Prostate gland (tissue), 2 donors: ENCODE data around the gene FDPS.

Experiments
- CTCF ChIP-seq, 4 experiments: fragments of 200-600 bp in 2 of 4; fragments of 450-650 bp in 2 of 4; sonication (generic) in 2 of 4; IDR thresholded peaks; 1 replicate in 3 of 4; 2 replicates in 1 of 4; pipeline ENCODE4 v1.5.1; 2016 to 2019; ENCODE audit warnings: antibody characterized with exemption in 4 of 4, mild to moderate bottlenecking in 2 of 4, moderate library complexity in 2 of 4
- POLR2AphosphoS5 ChIP-seq: sonication (generic); formaldehyde crosslinking; IDR thresholded peaks from one replicate; pipeline ENCODE4 v1.6.1; 2017; ENCODE audit warnings: antibody characterized with exemption

GRCh38 chr1:155319536-155319935 is 10.9 kb downstream of the FDPS start:
- TF ChIP-seq POLR2AphosphoS5 (no peak), CTCF (IDR thresholded peaks at IDR 0.05) (no peak)
